Liver (tissue), 5 donors: ENCODE results near the gene PDGFC. TPM values are rescaled to one million over a fixed set of nuclear protein-coding genes. Genes with fewer than 3 reads are reported as not detected.

ENCODE experiments used
- polyA plus RNA-seq, 2 donors: library from polyadenylated mRNA; stranded (reverse) in 1 of 2; unstranded in 1 of 2; fragments of 200-250 nt in 1 of 2; fragments of >200 nt in 1 of 2; fragmentation: Nextera tagmentation in 1 of 2; extraction: Ambion mirVana in 1 of 2; gene quantifications; one replicate each; pipeline versions ENCODE4 v1.2.1 to v1.2.3, GENCODE V29; 2013 to 2015
- small RNA-seq: library from RNA; depleted of rRNA; stranded (forward); fragments of <200 nt; gene quantifications from one replicate; pipeline ENCODE3, GENCODE V24; 2014
- total RNA-seq, 2 donors: library from RNA; depleted of rRNA; stranded (reverse); fragments of >200 nt; gene quantifications; one replicate each; pipeline ENCODE4 v1.2.3, GENCODE V29; 2014
- donor health status: healthy.
- donor health status: healthy.
- donor health status: healthy.

Gene PDGFC
- total and polyA plus RNA-seq, 4 donors: 5.8 to 25.7 (median 9.7) TPM

Small RNA genes lying within 50 kb of the gene (small RNA-seq; reads per million reads assigned to genes)
- not detected for gene AC092608.2

Other genes with a start within 250 kb of the PDGFC start
- 1 to 10 TPM in 1 of 2 donors, under 1 TPM in 1; 0.92 to 2.9 TPM for gene GLRB, start 104.4 kb upstream of the PDGFC start, total RNA-seq
- under 1 TPM; 0.24 to 0.53 TPM for gene GLRB, start 104.4 kb upstream of the PDGFC start, polyA plus RNA-seq
- under 1 TPM in 1 of 2 donors, not detected in 1; 0.28 TPM for gene GRIA2, start 248.9 kb upstream of the PDGFC start, total RNA-seq
- not detected for gene GRIA2, start 248.9 kb upstream of the PDGFC start, polyA plus RNA-seq